Prostate gland (tissue), 2 donors: ENCODE data around the gene THSD4. TPM values are rescaled to one million over a fixed set of nuclear protein-coding genes. Genes with fewer than 3 reads are reported as not detected.

Source experiments
- DNase-seq: peaks from one replicate; pipeline ENCODE4 v3.0.0-alpha.2; 2019; ENCODE audit warnings: low spot score
- H3K27ac ChIP-seq, 2 donors: fragments of 200-600 bp; sonication (generic); 2 replicates each; pipeline ENCODE4 v1.5.1; 2017 to 2019
- H3K27me3 ChIP-seq: fragments of 200-600 bp; sonication (generic); replicated peaks from 2 replicates; pipeline ENCODE4 v1.5.1; 2019; ENCODE audit not compliant: insufficient read depth
- H3K36me3 ChIP-seq, 2 donors: fragments of 200-600 bp; sonication (generic); 1 replicate in 1 of 2; 2 replicates in 1 of 2; pipeline versions ENCODE4 v1.5.1 to v1.8.1; 2017 to 2019
- H3K4me1 ChIP-seq: fragments of 200-600 bp; sonication (generic); replicated peaks from 2 replicates; pipeline ENCODE4 v1.5.1; 2019
- H3K4me3 ChIP-seq, 2 donors: fragments of 200-600 bp; sonication (generic); 2 replicates each; pipeline ENCODE4 v1.5.1; 2017 to 2019
- H3K9me3 ChIP-seq: fragments of 200-600 bp; sonication (generic); 2 replicates; pipeline ENCODE4 v1.5.1; 2017
- CTCF ChIP-seq, 4 experiments: fragments of 200-600 bp in 2 of 4; fragments of 450-650 bp in 2 of 4; sonication (generic) in 2 of 4; IDR thresholded peaks; 1 replicate in 3 of 4; 2 replicates in 1 of 4; pipeline ENCODE4 v1.5.1; 2016 to 2019; ENCODE audit warnings: antibody characterized with exemption in 4 of 4, mild to moderate bottlenecking in 2 of 4, moderate library complexity in 2 of 4
- POLR2A ChIP-seq: fragments of 450-650 bp; IDR thresholded peaks from one replicate; pipeline ENCODE4 v1.6.1; 2016; ENCODE audit warnings: antibody characterized with exemption, mild to moderate bottlenecking
- POLR2AphosphoS5 ChIP-seq: sonication (generic); formaldehyde crosslinking; IDR thresholded peaks from one replicate; pipeline ENCODE4 v1.6.1; 2017; ENCODE audit warnings: antibody characterized with exemption
- WGBS: methylation state at CpG from one replicate; pipeline ENCODE4 v1.1.5; 2018; 5-methylcytosine and 5-hydroxymethylcytosine counted together
- intact Hi-C: fragments of 100-400 bp; cut with DNase I; formaldehyde crosslinking; loops from one replicate; pipeline ENCODE4 v1.14.2; 2022
- total RNA-seq, 2 donors: library from RNA; depleted of rRNA; stranded (reverse); fragments of >200 nt; gene quantifications; one replicate each; pipeline ENCODE4 v1.1.0, GENCODE V29; 2016

The THSD4 gene
- total RNA-seq, 2 donors from 2014 or later: 84.1 to 223 TPM

GRCh38 chr15:71409541-71409940 lies 294.3 kb downstream of the THSD4 start:
- Histone ChIP-seq H3K27ac (peak overlapping the region; percentile 51 to 84), H3K27me3 (no peaks in the 10 kb centered on the region), H3K36me3 (no peaks in the 10 kb centered on the region), H3K4me1 (peaks cover 23% of the 10 kb centered on the region), H3K9me3 (no peaks in the 10 kb centered on the region), H3K4me3 (no peak overlapping the region)
- intact Hi-C loops: no loop called here
- no peak for DNase-seq
- TF ChIP-seq POLR2AphosphoS5 (peak; percentile 38), POLR2A (no peak), CTCF (IDR thresholded peaks at IDR 0.05) (no peak)
- 32% methylated on average over 1 of the region's 1 CpG for WGBS

DNA sequence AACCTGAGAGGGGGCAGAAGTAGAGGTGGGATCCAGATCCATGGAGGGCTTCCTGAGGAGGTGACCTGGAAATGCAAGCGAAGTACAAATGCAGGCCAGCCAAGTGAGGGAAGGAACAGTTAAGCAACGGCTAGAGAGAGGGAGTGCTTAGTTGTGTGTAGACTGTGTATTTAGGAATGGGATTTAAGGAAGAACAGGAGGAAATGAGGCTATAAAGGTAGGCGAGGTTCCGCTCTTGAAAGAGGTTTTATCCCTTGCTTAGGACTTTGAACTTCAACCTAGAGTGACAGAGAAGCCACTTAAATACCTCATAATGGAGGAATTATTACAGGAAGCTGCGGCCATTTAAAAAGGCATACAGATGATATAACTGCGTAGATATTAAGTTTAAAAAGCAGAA lies 295.1 kb downstream of the THSD4 start:
- TF ChIP-seq POLR2AphosphoS5 (no peak), CTCF (IDR thresholded peaks at IDR 0.05) (no peak), POLR2A (no peak)
- Histone ChIP-seq H3K36me3 (no peaks in the 10 kb centered on the region), H3K27me3 (no peaks in the 10 kb centered on the region), H3K4me1 (peaks cover 26% of the 10 kb centered on the region), H3K27ac (peak overlapping the region; percentile 84 to 89), H3K4me3 (no peak overlapping the region), H3K9me3 (no peaks in the 10 kb centered on the region)
- intact Hi-C loops: no loop called here
- no peak for DNase-seq
- 89% methylated on average over 6 of the region's 6 CpGs for WGBS

DNA sequence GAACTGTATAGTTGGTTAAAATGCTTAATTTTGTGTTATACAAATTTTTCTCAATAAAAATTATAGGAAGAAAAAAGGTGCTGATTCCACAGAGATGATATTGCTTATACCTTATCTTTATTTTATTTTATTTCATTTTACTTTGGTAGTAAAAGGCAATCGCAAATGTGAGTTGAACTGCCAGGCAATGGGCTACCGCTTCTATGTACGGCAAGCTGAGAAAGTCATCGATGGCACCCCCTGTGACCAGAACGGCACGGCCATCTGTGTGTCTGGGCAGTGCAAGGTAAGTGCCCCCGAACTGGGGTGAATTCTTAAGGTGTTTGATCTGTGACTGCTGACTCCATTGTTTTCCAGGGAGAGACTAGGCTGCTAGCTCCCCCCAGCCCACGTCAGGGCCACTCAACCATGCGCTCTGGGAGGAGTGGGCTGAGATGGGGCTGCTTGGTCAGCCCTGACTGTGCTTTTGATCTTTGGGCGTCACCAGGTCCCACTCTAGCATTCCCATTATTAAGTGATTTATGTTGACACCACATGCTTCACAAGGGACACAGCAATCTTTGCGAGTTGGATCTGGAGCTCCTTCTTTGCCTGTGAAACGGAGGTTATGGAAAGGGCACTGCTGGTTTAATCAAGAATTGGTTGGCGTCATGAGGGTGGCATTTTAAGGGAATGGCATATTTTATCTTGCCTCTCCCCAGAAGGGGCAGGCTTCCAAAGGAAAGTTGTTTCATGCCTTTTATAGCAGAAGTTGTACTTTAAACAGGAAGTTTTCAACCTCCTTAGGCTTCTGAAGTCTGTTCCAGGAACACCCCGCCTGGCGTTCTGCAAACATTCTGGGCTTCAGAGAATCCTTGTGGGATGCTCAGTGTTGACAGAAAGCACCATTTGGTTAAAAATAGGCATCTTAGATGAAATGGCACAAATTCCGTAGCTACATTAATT lies 296.5 kb downstream of the THSD4 start:
- 27% methylated on average over 16 of the region's 16 CpGs for WGBS
- intact Hi-C loops: no loop called here
- peak overlapping the region; percentile 84 to 89 for H3K27ac ChIP-seq
- DNase-seq: peak; percentile 92
- peaks cover 26% of the 10 kb centered on the region for H3K4me1 ChIP-seq
- H3K36me3 ChIP-seq: no peaks in the 10 kb centered on the region
- no peaks in the 10 kb centered on the region for H3K27me3 ChIP-seq
- peak in 3 of 4 experiments; percentile 30 to 56 (median 53) for TF ChIP-seq CTCF (IDR thresholded peaks at IDR 0.05)
- TF ChIP-seq POLR2A: no peak
- TF ChIP-seq POLR2AphosphoS5: peak; percentile 94
- H3K4me3 ChIP-seq: no peak overlapping the region
- no peaks in the 10 kb centered on the region for H3K9me3 ChIP-seq

GRCh38 chr15:71413419-71413818 lies 298.1 kb downstream of the THSD4 start:
- DNase-seq: no peak
- intact Hi-C loops: no loop called here
- 59% methylated on average over 3 of the region's 3 CpGs for WGBS
- H3K4me1 ChIP-seq: peaks cover 26% of the 10 kb centered on the region
- TF ChIP-seq CTCF (IDR thresholded peaks at IDR 0.05): no peak
- TF ChIP-seq POLR2A: no peak
- no peak for TF ChIP-seq POLR2AphosphoS5
- no peaks in the 10 kb centered on the region for H3K36me3 ChIP-seq
- H3K27ac ChIP-seq: peak overlapping the region; percentile 84 to 89
- H3K27me3 ChIP-seq: no peaks in the 10 kb centered on the region
- no peak overlapping the region for H3K4me3 ChIP-seq
- no peaks in the 10 kb centered on the region for H3K9me3 ChIP-seq

DNA sequence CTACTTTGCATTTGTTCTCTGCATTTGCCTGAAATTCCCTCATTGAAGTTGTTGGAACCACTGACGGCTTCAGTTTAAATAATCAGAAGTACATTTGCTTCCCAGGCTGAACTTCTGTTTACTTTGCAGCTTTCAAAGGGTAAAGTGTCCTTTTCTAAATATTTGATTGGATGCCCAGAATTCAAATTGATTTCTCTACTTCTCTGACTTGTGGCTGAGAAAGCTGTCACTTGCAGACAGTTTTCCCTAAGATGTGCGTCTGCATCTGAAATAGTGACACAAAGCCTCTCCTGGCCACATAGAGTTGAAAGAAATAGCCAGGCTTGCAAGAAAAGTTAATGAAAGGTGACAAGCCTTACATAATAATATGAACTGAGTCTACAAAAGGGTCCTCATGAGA lies 299.6 kb downstream of the THSD4 start:
- H3K9me3 ChIP-seq: no peaks in the 10 kb centered on the region
- H3K4me3 ChIP-seq: no peak overlapping the region
- peak overlapping the region; percentile 84 to 89 for H3K27ac ChIP-seq
- no peaks in the 10 kb centered on the region for H3K36me3 ChIP-seq
- TF ChIP-seq POLR2A (no peak), POLR2AphosphoS5 (peak; percentile 32)
- intact Hi-C loops: no loop called here
- 27% methylated on average over 2 of the region's 2 CpGs for WGBS
- H3K27me3 ChIP-seq: no peaks in the 10 kb centered on the region
- DNase-seq: no peak
- H3K4me1 ChIP-seq: peaks cover 26% of the 10 kb centered on the region
